T47D (cell line): ENCODE results near the gene ABHD17C.
A peak's percentile ranks its signal among the peaks of the same experiment; 100 is the strongest.
"Not testable (repeated sequence)": the region's sequence is repeated elsewhere in the genome, so short reads cannot be mapped to it uniquely, and the experiment has no call there.

Experiments used
- DNase-seq, 2 experiments: peaks; one replicate each; pipeline versions ENCODE4 v3.0.0 to v3.0.0-alpha.2; 2011 to 2012; ENCODE audit warnings: low read depth in 1 of 2, low spot score in 1 of 2
- JUND ChIP-seq: IDR thresholded peaks from 2 replicates; pipeline ENCODE4 v1.6.1; 2012; ENCODE audit warnings: low read depth
- in situ Hi-C: cut with HindIII; loops from 2 replicates; pipeline ENCODE4 v1.10.0; 2016; ENCODE audit warnings: low sequenced_read_pairs, low pct_unique_long_range_greater_than_20kb

The ABHD17C gene

DNA sequence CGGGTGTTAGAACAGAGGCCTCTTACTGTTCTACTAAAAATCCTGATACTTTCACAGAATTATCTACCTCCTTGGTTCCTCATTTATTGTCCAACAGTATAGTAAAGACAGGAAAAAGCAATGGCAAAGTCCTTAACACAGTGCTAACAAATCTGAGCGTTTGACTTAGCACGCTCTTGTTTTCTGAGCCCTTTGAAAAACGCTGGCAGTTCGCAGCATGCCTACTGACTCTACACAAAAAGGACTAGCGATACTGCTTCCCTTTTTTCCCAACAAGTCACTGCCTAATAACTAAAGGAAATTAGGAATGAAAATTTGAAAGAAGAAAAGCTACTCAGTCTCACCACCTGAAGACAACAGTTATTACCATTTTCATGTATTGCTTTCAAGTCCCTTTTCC is 49.3 kb downstream of the ABHD17C start:
- no peak for TF ChIP-seq JUND
- DNase-seq, result no peak
- in situ Hi-C loops, result no loop called here

GRCh38 chr15:80744826-80745225 is 49.7 kb downstream of the ABHD17C start:
- in situ Hi-C loops, result no loop called here
- TF ChIP-seq JUND, result no peak
- no peak for DNase-seq

GRCh38 chr15:80745888-80746287 is 50.8 kb downstream of the ABHD17C start:
- DNase-seq, result no peak
- no peak for TF ChIP-seq JUND
- in situ Hi-C loops, result no loop called here

GRCh38 chr15:80747317-80748053 is 52.4 kb downstream of the ABHD17C start:
- TF ChIP-seq JUND, result no peak
- DNase-seq, result no peak
- in situ Hi-C loops, result no loop called here

DNA sequence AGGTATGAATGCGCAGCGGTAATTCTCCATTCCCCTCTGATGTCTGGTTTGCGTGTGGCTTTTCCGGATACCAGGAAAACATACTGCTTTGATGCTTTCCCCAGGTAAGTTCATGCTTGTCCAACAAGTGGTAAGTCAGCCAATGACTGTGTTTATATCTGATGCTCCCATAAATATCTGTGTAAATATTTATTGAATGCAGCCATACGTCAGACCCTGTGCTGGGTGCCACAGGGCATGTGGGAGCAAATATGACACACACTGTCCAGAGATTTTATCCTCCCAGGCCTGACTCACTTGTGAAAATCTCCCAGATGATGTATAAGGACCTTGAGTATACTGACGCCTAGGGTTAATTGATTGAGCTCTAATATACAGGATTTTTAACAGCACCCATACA is 54.5 kb downstream of the ABHD17C start:
- in situ Hi-C loops, result no loop called here
- TF ChIP-seq JUND, result peak; percentile 87
- DNase-seq, result peak; percentile 36 to 95

DNA sequence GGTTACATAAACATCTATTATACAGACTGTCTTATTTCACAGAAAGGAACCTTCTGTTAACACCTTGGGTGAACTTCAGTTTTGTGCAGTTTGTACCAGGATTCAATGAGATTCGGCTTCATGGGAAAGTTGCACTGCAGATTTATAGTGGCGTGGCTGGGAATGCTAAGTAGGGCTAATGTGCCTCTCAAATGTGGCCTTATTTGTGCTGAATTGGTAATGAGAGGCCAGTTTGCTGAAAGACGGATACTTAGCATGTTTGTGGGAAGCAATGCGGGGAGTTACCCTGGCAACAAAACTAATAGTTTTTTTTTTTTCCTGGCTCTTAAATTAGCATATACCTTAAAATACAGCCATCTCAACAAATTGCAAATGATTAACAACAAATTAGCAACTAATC is 55.5 kb downstream of the ABHD17C start:
- in situ Hi-C loops, result no loop called here
- no peak for DNase-seq
- TF ChIP-seq JUND, result no peak

DNA sequence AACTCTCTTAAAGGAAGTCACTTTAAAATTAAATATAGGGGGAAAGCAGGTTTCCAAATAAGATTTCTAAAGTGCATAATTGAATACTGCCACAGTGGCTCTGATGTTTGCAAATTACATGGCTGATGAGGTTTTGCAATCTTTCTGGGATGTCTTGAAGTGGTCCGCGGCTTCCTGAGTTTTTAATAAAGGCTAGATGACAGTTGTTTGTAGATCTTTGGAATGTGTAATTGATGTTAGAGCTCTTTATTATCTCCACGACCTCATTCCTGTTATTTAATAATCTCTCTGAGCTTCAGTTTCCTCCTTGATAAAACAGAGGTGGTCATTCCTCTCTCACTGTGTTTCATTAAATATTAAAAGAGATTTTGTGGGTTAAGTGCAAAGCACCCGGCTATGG is 57.1 kb downstream of the ABHD17C start:
- no peak for DNase-seq
- in situ Hi-C loops, result no loop called here
- TF ChIP-seq JUND, result no peak

GRCh38 chr15:80753161-80753560 is 58.1 kb downstream of the ABHD17C start:
- DNase-seq, result no peak
- in situ Hi-C loops, result no loop called here
- no peak for TF ChIP-seq JUND

DNA sequence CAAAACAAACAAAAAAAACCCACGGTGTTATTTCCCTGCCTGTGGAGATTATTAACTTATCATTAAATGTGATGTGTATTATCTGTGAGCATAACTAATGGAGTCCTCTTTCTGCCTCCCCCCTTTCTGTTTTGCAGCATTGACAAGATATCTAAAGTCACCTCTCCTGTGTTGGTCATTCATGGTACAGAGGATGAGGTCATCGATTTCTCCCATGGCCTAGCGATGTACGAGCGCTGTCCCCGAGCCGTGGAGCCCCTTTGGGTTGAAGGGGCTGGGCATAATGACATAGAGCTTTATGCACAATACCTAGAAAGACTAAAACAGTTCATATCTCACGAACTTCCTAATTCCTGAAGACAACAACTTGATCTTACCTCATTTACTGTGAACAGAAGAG is 58.9 kb downstream of the ABHD17C start:
- no peak for DNase-seq
- in situ Hi-C loops, result no loop called here

DNA sequence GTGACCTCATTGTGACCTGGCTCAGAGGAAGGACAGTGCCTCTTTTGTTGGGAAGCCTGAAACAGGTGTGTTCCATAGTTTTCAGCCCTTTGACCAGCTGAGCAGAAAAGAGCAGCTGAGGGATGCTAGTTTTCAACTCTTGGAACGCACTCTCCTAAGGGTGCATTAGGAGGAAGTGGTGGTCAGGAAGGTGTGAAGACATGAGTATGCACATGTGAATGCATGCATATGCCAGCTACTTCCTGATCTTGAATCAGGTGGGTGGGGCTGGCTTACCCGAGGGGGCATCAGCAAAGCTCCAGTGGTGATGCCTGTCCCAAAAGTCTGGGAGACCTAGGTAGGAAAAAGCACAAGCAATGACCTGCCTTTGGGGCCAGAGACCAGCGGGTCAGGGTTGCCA is 60.8 kb downstream of the ABHD17C start:
- in situ Hi-C loops, result no loop called here
- TF ChIP-seq JUND, result no peak

More for the DNA sequence above, 58.9 kb downstream of the ABHD17C start:
- TF ChIP-seq JUND, result no peak

DNA sequence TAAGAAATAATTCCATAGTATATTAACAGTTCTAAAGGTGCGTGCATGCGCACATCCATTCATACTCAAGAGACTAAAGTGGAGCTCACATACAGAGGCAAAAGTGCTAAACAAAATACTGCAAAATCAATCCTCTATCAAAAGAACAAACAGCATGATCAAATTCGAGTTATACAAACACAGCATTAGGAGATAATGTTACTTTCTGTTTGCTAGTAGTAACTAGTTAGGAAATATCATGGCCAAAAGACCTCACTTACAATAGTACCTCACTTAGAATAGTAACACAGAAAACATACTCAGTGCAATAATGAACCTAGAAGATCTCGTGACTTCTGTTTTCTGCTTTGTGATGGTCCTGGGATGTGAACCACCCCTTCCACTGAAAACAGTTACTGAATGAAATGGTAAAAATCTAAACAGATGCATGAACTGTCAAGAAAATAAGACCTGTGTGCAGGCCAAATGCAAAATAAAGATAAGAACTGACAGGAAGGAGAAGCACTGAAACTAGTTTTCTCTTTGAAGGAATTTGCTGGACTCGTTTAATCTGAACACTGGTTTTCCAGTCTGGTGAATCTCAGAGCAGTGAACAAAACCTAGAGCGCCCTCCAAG is 63.1 kb downstream of the ABHD17C start:
- DNase-seq, result no peak
- TF ChIP-seq JUND, result no peak
- in situ Hi-C loops, result no loop called here

More for the DNA sequence above, 60.8 kb downstream of the ABHD17C start:
- no peak for DNase-seq

GRCh38 chr15:80760960-80761359 is 65.8 kb downstream of the ABHD17C start:
- in situ Hi-C loops, result no loop called here
- TF ChIP-seq JUND, result no peak
- DNase-seq, result no peak

DNA sequence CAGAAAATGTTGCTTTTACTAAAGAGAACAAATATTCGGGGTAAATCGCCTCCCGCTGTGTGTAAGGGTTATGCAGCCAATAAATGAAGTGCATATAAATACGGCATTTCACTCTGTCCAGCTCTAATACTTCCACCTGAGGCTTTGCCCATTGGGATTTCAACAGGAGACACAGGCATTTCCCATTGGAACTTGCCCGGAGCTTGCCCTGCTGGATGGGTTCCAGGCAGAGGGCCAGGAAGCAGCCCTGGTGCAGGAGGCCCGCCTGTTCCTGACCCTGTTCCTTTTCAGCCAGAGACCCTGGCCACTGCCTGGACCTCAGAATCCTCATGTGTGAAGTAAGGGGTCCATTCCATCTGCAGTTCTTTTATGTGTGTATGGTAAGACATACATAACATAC is 66.6 kb downstream of the ABHD17C start:
- no peak for TF ChIP-seq JUND
- DNase-seq, result no peak
- in situ Hi-C loops, result no loop called here

- DNase-seq, in situ Hi-C loops: not testable (repeated sequence)
These were observed 68.1 kb downstream of the ABHD17C start for GRCh38 chr15:80763235-80763634.
